ENCODE data around the gene LHX1.

Gene LHX1

GRCh38 chr17:36972186-36972700, 35.0 kb downstream of the LHX1 start:
- DNase-seq (ENCODE audit: low spot score) = no peak

GRCh38 chr17:36972905-36973304, 35.6 kb downstream of the LHX1 start:
- DNase-seq (ENCODE audit: low spot score) = no peak

GRCh38 chr17:36975922-36976515, 38.7 kb downstream of the LHX1 start:
- DNase-seq (ENCODE audit: low spot score) = no peak

GRCh38 chr17:36977066-36977465, 39.8 kb downstream of the LHX1 start:
- DNase-seq (ENCODE audit: low spot score) = no peak

GRCh38 chr17:36977568-36977967, 40.3 kb downstream of the LHX1 start:
- no peak for DNase-seq (ENCODE audit: low spot score)

GRCh38 chr17:36978810-36979564, 41.7 kb downstream of the LHX1 start:
- no peak for DNase-seq (ENCODE audit: low spot score)

GRCh38 chr17:36979565-36979941, 42.3 kb downstream of the LHX1 start:
- no peak for DNase-seq (ENCODE audit: low spot score)

GRCh38 chr17:36980280-36980761, 43.0 kb downstream of the LHX1 start:
- DNase-seq (ENCODE audit: low spot score) = no peak

GRCh38 chr17:36983618-36984017, 46.3 kb downstream of the LHX1 start:
- no peak for DNase-seq (ENCODE audit: low spot score)

- DNase-seq (ENCODE audit: low spot score) = no peak
Measured at GRCh38 chr17:36989173-36989572, 51.9 kb downstream of the LHX1 start.

GRCh38 chr17:36992701-36993100, 55.4 kb downstream of the LHX1 start:
- no peak for DNase-seq (ENCODE audit: low spot score)

GRCh38 chr17:36993227-36993626, 56.0 kb downstream of the LHX1 start:
- DNase-seq (ENCODE audit: low spot score) = no peak

Data from hematopoietic multipotent progenitor cell treated with erythropoietin and hydrocortisone succinate and interleukin-3 and kit ligand, for 17 days (in vitro differentiated cells).